GM12892 (cell line): ENCODE results near the gene RIPK4.

ENCODE experiments used
- POLR2A ChIP-seq: IDR thresholded peaks from 2 replicates; pipeline ENCODE4 v1.6.1; 2011; ENCODE audit warnings: low read depth, low read length, control low read depth
- POLR2AphosphoS5 ChIP-seq: IDR thresholded peaks from 2 replicates; pipeline ENCODE4 v1.6.1; 2011; ENCODE audit warnings: low read depth, low read length, control low read depth

DNA sequence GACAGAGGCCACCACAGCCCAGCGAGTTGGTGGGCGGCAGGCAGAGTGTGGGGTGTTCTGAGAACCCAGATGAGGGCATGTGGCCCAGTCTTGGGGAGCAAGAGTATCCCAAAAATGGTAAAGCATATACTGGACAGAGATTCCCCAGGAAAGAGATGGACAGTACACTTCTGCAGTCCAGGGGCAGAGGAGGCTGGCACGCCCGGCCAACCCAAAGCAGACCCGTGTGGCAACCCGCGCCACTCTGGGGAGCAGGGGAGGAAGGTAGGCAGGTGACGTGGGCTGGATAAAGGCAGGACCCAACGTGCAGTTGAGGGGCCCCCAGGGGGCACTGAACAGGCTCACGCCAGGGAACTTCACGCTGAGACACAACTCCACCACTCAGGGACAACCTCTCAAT, 46.4 kb upstream of the RIPK4 start:
- TF ChIP-seq POLR2A (no peak), POLR2AphosphoS5 (no peak)
